NT2/D1 (cell line): ENCODE results near the gene TMEM132C.

Experiments
- YY1 ChIP-seq: IDR thresholded peaks from 2 replicates; pipeline ENCODE4 v1.6.1; 2011; ENCODE audit not compliant: insufficient read length, insufficient read depth
- ZNF274 ChIP-seq: IDR thresholded peaks from 2 replicates; pipeline ENCODE4 v1.6.1; 2011; ENCODE audit warnings: mild to moderate bottlenecking, low read depth, low read length

DNA sequence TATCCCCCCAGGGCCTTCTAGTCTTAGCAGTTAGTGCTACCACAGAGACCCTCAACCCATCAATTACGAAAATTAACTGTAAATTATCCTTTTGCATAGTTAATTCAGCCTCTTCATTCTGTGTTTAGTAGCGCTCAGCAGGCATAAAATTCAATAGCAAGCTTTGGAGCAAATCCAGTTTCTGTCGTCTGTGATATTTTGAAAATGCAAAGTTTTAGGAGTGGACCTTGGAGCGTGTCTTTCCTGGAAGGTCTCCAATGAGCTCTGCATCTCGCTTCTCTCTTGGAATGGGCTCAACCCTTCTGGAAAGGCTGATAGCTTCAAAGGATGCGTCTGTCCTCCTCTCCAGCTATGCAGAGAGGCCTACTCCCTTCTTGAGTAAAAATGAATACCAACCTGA is 333.9 kb downstream of the TMEM132C start:
- no peak for TF ChIP-seq YY1
- no peak for TF ChIP-seq ZNF274
